K562 (cell line): ENCODE measurements around the gene TAS1R3. TPM values are rescaled to one million over a fixed set of nuclear protein-coding genes. Genes with fewer than 3 reads are reported as not detected.

Experiments used
- ARID3B ChIP-seq: fragments of 250-450 bp; sonication (Bioruptor Pico); IDR thresholded peaks from 2 replicates; pipeline ENCODE4 v1.4.0; 2020; ENCODE audit warnings: borderline replicate concordance
- ARID4B ChIP-seq: sonication (generic); formaldehyde crosslinking; IDR thresholded peaks from 2 replicates; pipeline ENCODE4 v1.8.0; 2022; ENCODE audit warnings: mild to moderate bottlenecking, missing genetic modification reagents
- BRF2 ChIP-seq: IDR thresholded peaks from 3 replicates; pipeline ENCODE4 v1.6.1; 2011; ENCODE audit warnings: borderline replicate concordance, mild to moderate bottlenecking; ENCODE audit not compliant: insufficient read length, insufficient read depth
- HNRNPLL ChIP-seq: fragments of 200-400 bp; formaldehyde crosslinking; IDR thresholded peaks from 2 replicates; pipeline ENCODE4 v1.6.1; 2017; ENCODE audit warnings: low read length, low read depth, mild to moderate bottlenecking; ENCODE audit not compliant: poor library complexity, severe bottlenecking
- KAT8 ChIP-seq: fragments of 450-650 bp; IDR thresholded peaks from 2 replicates; pipeline ENCODE4 v1.6.1; 2016; ENCODE audit warnings: low read depth, mild to moderate bottlenecking
- KLF13 ChIP-seq: fragments of 450-650 bp; IDR thresholded peaks from 2 replicates; pipeline ENCODE4 v1.6.1; 2016; ENCODE audit warnings: missing genetic modification characterization, low read depth, mild to moderate bottlenecking, missing compliant biosample characterization, moderate library complexity, borderline replicate concordance
- MEIS2 ChIP-seq: fragments of 450-650 bp; IDR thresholded peaks from 2 replicates; pipeline ENCODE4 v1.6.1; 2014; ENCODE audit warnings: mild to moderate bottlenecking; ENCODE audit not compliant: partially characterized antibody
- MTA1 ChIP-seq: fragments of 450-650 bp; IDR thresholded peaks from 2 replicates; pipeline ENCODE4 v1.6.1; 2017; ENCODE audit warnings: borderline replicate concordance
- NFXL1 ChIP-seq: fragments of 450-650 bp; formaldehyde crosslinking; IDR thresholded peaks from 2 replicates; pipeline ENCODE4 v1.4.0; 2021; ENCODE audit warnings: mild to moderate bottlenecking
- PREB ChIP-seq: sonication (generic); formaldehyde crosslinking; IDR thresholded peaks from 2 replicates; pipeline ENCODE4 v1.8.1; 2023; ENCODE audit warnings: mild to moderate bottlenecking, missing genetic modification reagents
- SMAD4 ChIP-seq: fragments of 250-450 bp; sonication (Bioruptor Pico); conservative IDR thresholded peaks from 2 replicates; pipeline ENCODE4 v1.8.0; 2021; ENCODE audit warnings: inconsistent platforms, mild to moderate bottlenecking, moderate library complexity
- STAT5B ChIP-seq: fragments of 250-450 bp; sonication (Bioruptor Pico); IDR thresholded peaks from 2 replicates; pipeline ENCODE4 v1.8.0; 2021; ENCODE audit warnings: mild to moderate bottlenecking, inconsistent platforms
- TEAD1 ChIP-seq, 2 experiments: fragments of 450-650 bp in 1 of 2; sonication (generic) in 1 of 2; formaldehyde crosslinking; IDR thresholded peaks; 2 replicates each; pipeline versions ENCODE4 v1.4.0 to v1.8.0; 2020 to 2022; ENCODE audit warnings: mild to moderate bottlenecking in 2 of 2, missing genetic modification reagents in 1 of 2
- TOE1 ChIP-seq, 2 experiments: fragments of 450-650 bp in 1 of 2; sonication (generic) in 1 of 2; formaldehyde crosslinking in 1 of 2; IDR thresholded peaks; 2 replicates each; pipeline versions ENCODE4 v1.7.1 to v1.8.0; 2016 to 2022; ENCODE audit warnings: borderline replicate concordance in 2 of 2, mild to moderate bottlenecking in 2 of 2, antibody characterized with exemption in 1 of 2, inconsistent platforms in 1 of 2, low read depth in 1 of 2, missing genetic modification reagents in 1 of 2, moderate library complexity in 1 of 2
- TRIM24 ChIP-seq, 2 experiments: fragments of 450-650 bp; IDR thresholded peaks; 2 replicates each; pipeline ENCODE4 v1.6.1; 2016
- YBX1 ChIP-seq: fragments of 450-650 bp; IDR thresholded peaks from 2 replicates; pipeline ENCODE4 v1.7.1; 2016; ENCODE audit warnings: mild to moderate bottlenecking
- ZNF280B ChIP-seq: fragments of 250-450 bp; sonication (Bioruptor Pico); IDR thresholded peaks from 2 replicates; pipeline ENCODE4 v1.5.1; 2021; ENCODE audit warnings: mild to moderate bottlenecking
- ZNF282 ChIP-seq: sonication (generic); formaldehyde crosslinking; IDR thresholded peaks from 2 replicates; pipeline ENCODE4 v1.8.1; 2023; ENCODE audit warnings: missing genetic modification reagents
- ZNF668 ChIP-seq: fragments of 250-450 bp; sonication (Bioruptor Pico); IDR thresholded peaks from 2 replicates; pipeline ENCODE4 v1.8.0; 2022; ENCODE audit warnings: mild to moderate bottlenecking, inconsistent platforms
- polyA plus RNA-seq, 8 experiments: library from polyadenylated mRNA; depleted of rRNA in 4 of 8; stranded (reverse) in 5 of 8; unstranded in 3 of 8; fragments of >200 nt; fragmentation: Nextera tagmentation in 2 of 8; fragmentation: Illumina TruSeq in 1 of 8; extraction: Ambion mirVana in 2 of 8; extraction: Trizol in 1 of 8; gene quantifications; 2 replicates each; pipeline versions ENCODE4 v1.2.1 to v1.2.3, GENCODE V29; 2011 to 2014; ENCODE audit warnings: inconsistent platforms in 1 of 8, missing spikeins in 1 of 8
- total RNA-seq, 7 experiments: library from RNA; depleted of rRNA in 6 of 7; stranded (reverse); fragments of >200 nt in 6 of 7; fragmentation: Illumina TruSeq in 2 of 7; extraction: Trizol in 2 of 7; gene quantifications; 2 replicates each; pipeline versions ENCODE4 v1.2.1 to v1.2.3, GENCODE V29; 2011 to 2021; ENCODE audit warnings: low replicate concordance in 1 of 7

Gene TAS1R3
- total and polyA plus RNA-seq, 9 of the 15 experiments (the other 6 are each of a cell fraction or from before 2014, with no cell fraction given): 0.07 to 0.13 TPM; not detected in 7

- TF ChIP-seq ARID4B (CRISPR knock-in tag) (peak; percentile 92), TRIM24 (IDR thresholded peaks at IDR 0.05) (no peak), ZNF282 (CRISPR knock-in tag) (no peak), HNRNPLL (no peak), ARID3B (CRISPR knock-in tag) (no peak), PREB (CRISPR knock-in tag) (no peak), SMAD4 (CRISPR knock-in tag) (no peak), ZNF280B (no peak), KAT8 (no peak), MTA1 (no peak), NFXL1 (no peak), YBX1 (no peak), BRF2 (no peak), ZNF668 (CRISPR knock-in tag) (no peak), STAT5B (CRISPR knock-in tag) (no peak), TEAD1 (CRISPR knock-in tag; IDR thresholded peaks at IDR 0.05) (peak in 1 of 2 experiments; percentile 56; a peak in 1 of 4 replicates), TOE1 (IDR thresholded peaks at IDR 0.05; ENCODE audit: borderline replicate concordance) (no peak), TOE1 (CRISPR knock-in tag; IDR thresholded peaks at IDR 0.05; ENCODE audit: borderline replicate concordance, low read depth) (no peak), KLF13 (tag) (peak; percentile 72; the same call in 1 of the 2 replicates), MEIS2 (no peak)
These were observed 3.8 kb downstream of the TAS1R3 start (continued) for GRCh38 chr1:1334835-1335234.
